ENCODE measurements around the gene SCARF2. TPM values are rescaled to one million over a fixed set of nuclear protein-coding genes. Genes with fewer than 3 reads are reported as not detected.
"Not testable (repeated sequence)": the region's sequence is repeated elsewhere in the genome, so short reads cannot be mapped to it uniquely, and the experiment has no call there.

Gene SCARF2
- total RNA-seq, 3 donors from 2014 or later (not counting 1 experiment from before 2014, with no cell fraction given) = 1.8 to 3.5 (median 2.9) TPM

DNA sequence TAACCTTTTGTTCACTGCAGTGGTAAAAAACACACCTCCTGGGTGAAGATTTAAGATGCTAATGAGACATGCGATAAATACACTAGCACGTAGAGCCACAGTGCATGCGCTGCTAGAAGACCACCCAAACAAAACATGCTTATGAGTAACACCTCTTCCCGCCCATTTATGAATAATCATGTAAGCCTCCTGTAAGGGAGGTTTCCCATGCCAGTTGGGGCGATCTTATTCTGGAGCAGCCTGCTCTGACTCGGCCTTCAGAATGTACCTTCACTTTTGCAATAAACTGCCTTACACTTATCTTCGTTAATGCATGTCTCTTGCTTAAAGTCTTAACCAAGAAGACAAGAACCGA lies 18.1 kb upstream of the SCARF2 start:
- intact Hi-C loops (cut with micrococcal nuclease) = loop anchor here (1.0 to 5.0 kb wide), 2 partner anchors 37 to 298 kb away; no protein-coding TSS in a partner anchor

DNA sequence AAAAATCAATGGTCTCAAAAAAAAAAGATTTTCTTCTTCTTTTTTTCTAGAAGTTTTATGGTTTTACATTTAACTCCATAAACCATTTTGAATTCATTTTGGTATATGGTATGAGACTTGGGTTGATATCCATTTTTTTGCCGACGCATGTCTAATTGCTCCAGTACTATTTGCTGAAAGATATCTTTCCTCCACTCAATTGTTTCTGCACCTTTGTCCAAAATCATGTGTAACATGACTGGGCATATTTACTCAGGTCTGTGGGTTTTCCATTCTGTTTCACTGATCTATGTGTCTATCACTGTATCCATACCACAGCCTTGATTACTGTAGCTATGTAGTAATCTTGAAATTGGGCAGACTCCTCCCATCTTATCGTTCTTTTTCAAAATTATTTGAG lies 15.6 kb upstream of the SCARF2 start:
- DNase-seq = no peak
- Mint-ChIP-seq H3K27ac (no peak overlapping the region), H3K36me3 (peaks cover 4% of the 10 kb centered on the region), H3K9me3 (no peaks in the 10 kb centered on the region), H3K4me1 (peaks cover 10% of the 10 kb centered on the region in 2 donors), H3K4me3 (no peak overlapping the region), H3K27me3 (ENCODE audit: low read depth in 2 of 2) (no peaks in the 10 kb centered on the region)
- Histone ChIP-seq H3K4me1 (ENCODE audit: control insufficient read depth, insufficient read depth, low read length) (peaks cover 9% of the 10 kb centered on the region), H3K27ac (ENCODE audit: low read length) (no peak overlapping the region), H3K36me3 (ENCODE audit: control insufficient read depth, insufficient read depth, low read length) (peaks cover 21% of the 10 kb centered on the region), H3K9me3 (ENCODE audit: control insufficient read depth, insufficient read depth, low read length) (no peaks in the 10 kb centered on the region), H3K4me3 (ENCODE audit: low read length) (no peak overlapping the region), H3K27me3 (ENCODE audit: control insufficient read depth, insufficient read depth, low read length) (no peaks in the 10 kb centered on the region)
- TF ChIP-seq, protein P1, sequence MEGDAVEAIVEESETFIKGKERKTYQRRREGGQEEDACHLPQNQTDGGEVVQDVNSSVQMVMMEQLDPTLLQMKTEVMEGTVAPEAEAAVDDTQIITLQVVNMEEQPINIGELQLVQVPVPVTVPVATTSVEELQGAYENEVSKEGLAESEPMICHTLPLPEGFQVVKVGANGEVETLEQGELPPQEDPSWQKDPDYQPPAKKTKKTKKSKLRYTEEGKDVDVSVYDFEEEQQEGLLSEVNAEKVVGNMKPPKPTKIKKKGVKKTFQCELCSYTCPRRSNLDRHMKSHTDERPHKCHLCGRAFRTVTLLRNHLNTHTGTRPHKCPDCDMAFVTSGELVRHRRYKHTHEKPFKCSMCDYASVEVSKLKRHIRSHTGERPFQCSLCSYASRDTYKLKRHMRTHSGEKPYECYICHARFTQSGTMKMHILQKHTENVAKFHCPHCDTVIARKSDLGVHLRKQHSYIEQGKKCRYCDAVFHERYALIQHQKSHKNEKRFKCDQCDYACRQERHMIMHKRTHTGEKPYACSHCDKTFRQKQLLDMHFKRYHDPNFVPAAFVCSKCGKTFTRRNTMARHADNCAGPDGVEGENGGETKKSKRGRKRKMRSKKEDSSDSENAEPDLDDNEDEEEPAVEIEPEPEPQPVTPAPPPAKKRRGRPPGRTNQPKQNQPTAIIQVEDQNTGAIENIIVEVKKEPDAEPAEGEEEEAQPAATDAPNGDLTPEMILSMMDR (IDR thresholded peaks at IDR 0.05) = no peak
- no peak for ATAC-seq
- intact Hi-C loops (cut with micrococcal nuclease) = no loop called here
- WGBS (ENCODE audit: insufficient coverage) = no CpG with 5 or more reads among the region's 3 CpGs

More for the DNA sequence above, 18.1 kb upstream of the SCARF2 start:
- 95% methylated on average over 8 of the region's 8 CpGs for WGBS (ENCODE audit: insufficient coverage)
- DNase-seq = no peak
- no peaks in the 10 kb centered on the region for H3K9me3 ChIP-seq (ENCODE audit: control insufficient read depth, insufficient read depth, low read length)
- no peak overlapping the region for H3K27ac Mint-ChIP-seq
- TF ChIP-seq, protein P1 (IDR thresholded peaks at IDR 0.05) = no peak
- no peak overlapping the region for H3K27ac ChIP-seq (ENCODE audit: low read length)
- H3K27me3 Mint-ChIP-seq (ENCODE audit: low read depth in 2 of 2) = no peaks in the 10 kb centered on the region
- peaks cover 10% of the 10 kb centered on the region in 2 donors for H3K4me1 Mint-ChIP-seq
- no peaks in the 10 kb centered on the region for H3K27me3 ChIP-seq (ENCODE audit: control insufficient read depth, insufficient read depth, low read length)
- no peak overlapping the region for H3K4me3 Mint-ChIP-seq
- H3K36me3 Mint-ChIP-seq = peaks cover 4% of the 10 kb centered on the region
- no peaks in the 10 kb centered on the region for H3K9me3 Mint-ChIP-seq
- ATAC-seq = no peak
- no peak overlapping the region for H3K4me3 ChIP-seq (ENCODE audit: low read length)
- H3K36me3 ChIP-seq (ENCODE audit: control insufficient read depth, insufficient read depth, low read length) = peaks cover 25% of the 10 kb centered on the region
- peaks cover 9% of the 10 kb centered on the region for H3K4me1 ChIP-seq (ENCODE audit: control insufficient read depth, insufficient read depth, low read length)

DNA sequence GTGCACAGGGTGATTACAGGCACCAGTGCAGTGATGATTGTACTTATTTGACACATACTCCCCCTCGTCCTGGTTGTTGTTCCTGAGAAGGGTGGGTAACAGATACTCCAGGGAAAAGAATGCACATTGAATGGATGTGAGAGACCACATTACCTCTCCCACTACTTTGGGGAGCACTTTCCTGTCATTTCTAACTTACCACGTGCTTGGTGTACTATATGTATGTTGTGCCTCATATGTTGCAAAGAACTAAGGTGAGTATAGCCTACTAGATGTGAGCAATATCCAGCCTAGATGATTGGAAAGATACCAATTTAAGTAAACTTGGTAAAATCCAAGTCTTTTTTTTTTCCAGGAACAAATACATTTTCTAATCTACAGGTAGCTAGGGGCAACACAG lies 14.3 kb upstream of the SCARF2 start:
- H3K4me3 Mint-ChIP-seq = no peak overlapping the region
- ATAC-seq = no peak
- no peak for DNase-seq
- no CpG with 5 or more reads among the region's 2 CpGs for WGBS (ENCODE audit: insufficient coverage)
- peaks cover 10% of the 10 kb centered on the region in 2 donors for H3K4me1 Mint-ChIP-seq
- TF ChIP-seq, protein P1 (IDR thresholded peaks at IDR 0.05) = no peak
- H3K27ac Mint-ChIP-seq = no peak overlapping the region
- Histone ChIP-seq H3K4me1 (ENCODE audit: control insufficient read depth, insufficient read depth, low read length) (peaks cover 9% of the 10 kb centered on the region), H3K9me3 (ENCODE audit: control insufficient read depth, insufficient read depth, low read length) (no peaks in the 10 kb centered on the region), H3K27me3 (ENCODE audit: control insufficient read depth, insufficient read depth, low read length) (no peaks in the 10 kb centered on the region), H3K27ac (ENCODE audit: low read length) (no peak overlapping the region), H3K36me3 (ENCODE audit: control insufficient read depth, insufficient read depth, low read length) (peaks cover 14% of the 10 kb centered on the region), H3K4me3 (ENCODE audit: low read length) (no peak overlapping the region)
- intact Hi-C loops (cut with micrococcal nuclease) = no loop called here
- no peaks in the 10 kb centered on the region for H3K9me3 Mint-ChIP-seq
- H3K36me3 Mint-ChIP-seq = peaks cover 4% of the 10 kb centered on the region
- H3K27me3 Mint-ChIP-seq (ENCODE audit: low read depth in 2 of 2) = no peaks in the 10 kb centered on the region

DNA sequence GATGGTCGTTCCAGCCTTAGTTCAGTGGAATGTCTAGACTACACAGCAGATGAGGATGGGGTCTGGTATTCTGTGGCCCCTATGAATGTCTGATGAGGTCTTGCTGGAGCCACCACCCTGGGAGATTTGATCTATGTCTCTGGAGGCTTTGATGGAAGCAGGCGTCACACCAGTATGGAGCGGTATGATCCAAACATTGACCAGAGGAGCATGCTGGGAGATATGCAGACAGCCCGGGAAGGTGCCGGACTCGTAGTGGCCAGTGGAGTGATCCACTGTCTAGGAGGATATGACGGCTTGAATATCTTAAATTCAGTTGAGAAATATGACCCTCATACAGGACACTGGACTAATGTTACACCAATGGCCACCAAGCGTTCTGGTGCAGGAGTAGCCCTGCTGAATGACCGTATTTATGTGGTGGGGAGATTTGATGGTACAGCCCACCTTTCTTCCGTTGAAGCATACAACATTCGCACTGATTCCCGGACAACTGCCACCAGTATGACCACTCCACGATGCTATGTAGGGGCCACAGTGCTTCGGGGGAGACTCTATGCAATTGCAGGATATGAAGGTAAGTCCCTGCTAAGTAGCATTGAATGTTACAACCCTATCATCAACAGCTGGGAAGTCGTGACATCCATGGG lies 13.6 kb upstream of the SCARF2 start:
- H3K4me1 ChIP-seq (ENCODE audit: control insufficient read depth, insufficient read depth, low read length); H3K9me3 Mint-ChIP-seq; H3K9me3 ChIP-seq (ENCODE audit: control insufficient read depth, insufficient read depth, low read length); intact Hi-C loops (cut with micrococcal nuclease); H3K27ac ChIP-seq (ENCODE audit: low read length); H3K27ac Mint-ChIP-seq; H3K4me3 Mint-ChIP-seq; ATAC-seq; H3K27me3 Mint-ChIP-seq (ENCODE audit: low read depth in 2 of 2); DNase-seq; H3K36me3 Mint-ChIP-seq; H3K4me3 ChIP-seq (ENCODE audit: low read length); H3K27me3 ChIP-seq (ENCODE audit: control insufficient read depth, insufficient read depth, low read length); H3K4me1 Mint-ChIP-seq: not testable (repeated sequence)
- H3K36me3 ChIP-seq (ENCODE audit: control insufficient read depth, insufficient read depth, low read length) = peaks cover 11% of the 10 kb centered on the region
- 93% methylated on average over 14 of the region's 15 CpGs for WGBS (ENCODE audit: insufficient coverage)
